Brain microvascular endothelial cell (primary cell): ENCODE data around the gene BID.

ENCODE experiments used
- DNase-seq: peaks from one replicate; pipeline ENCODE4 v3.0.0-alpha.2; 2020
- H3K27ac ChIP-seq: fragments of 250-450 bp; sonication (Bioruptor Pico); 2 replicates; pipeline ENCODE4 v1.5.1; 2020; ENCODE audit warnings: mild to moderate bottlenecking, moderate library complexity
- H3K27me3 ChIP-seq: fragments of 250-450 bp; sonication (Bioruptor Pico); replicated peaks from 2 replicates; pipeline ENCODE4 v1.5.1; 2020; ENCODE audit warnings: mild to moderate bottlenecking
- H3K36me3 ChIP-seq: fragments of 250-450 bp; sonication (Bioruptor Pico); replicated peaks from 2 replicates; pipeline ENCODE4 v1.5.1; 2020; ENCODE audit warnings: mild to moderate bottlenecking
- H3K4me3 ChIP-seq: 2 replicates; pipeline ENCODE4 v1.5.1; 2011; ENCODE audit warnings: low read depth, mild to moderate bottlenecking, control low read depth, low read length, moderate library complexity
- in situ Hi-C: cut with HindIII; loops from 2 replicates; pipeline ENCODE4 v1.10.0; 2017; ENCODE audit warnings: low sequenced_read_pairs, low pct_ligation_motif_present
- TF ChIP-seq, protein P1 (sequence below): IDR thresholded peaks from 2 replicates; pipeline ENCODE4 v1.5.1; 2011; ENCODE audit warnings: low read depth, mild to moderate bottlenecking, moderate library complexity, low read length, control low read depth, inconsistent platforms; ENCODE audit errors: missing control alignments

Gene BID

DNA sequence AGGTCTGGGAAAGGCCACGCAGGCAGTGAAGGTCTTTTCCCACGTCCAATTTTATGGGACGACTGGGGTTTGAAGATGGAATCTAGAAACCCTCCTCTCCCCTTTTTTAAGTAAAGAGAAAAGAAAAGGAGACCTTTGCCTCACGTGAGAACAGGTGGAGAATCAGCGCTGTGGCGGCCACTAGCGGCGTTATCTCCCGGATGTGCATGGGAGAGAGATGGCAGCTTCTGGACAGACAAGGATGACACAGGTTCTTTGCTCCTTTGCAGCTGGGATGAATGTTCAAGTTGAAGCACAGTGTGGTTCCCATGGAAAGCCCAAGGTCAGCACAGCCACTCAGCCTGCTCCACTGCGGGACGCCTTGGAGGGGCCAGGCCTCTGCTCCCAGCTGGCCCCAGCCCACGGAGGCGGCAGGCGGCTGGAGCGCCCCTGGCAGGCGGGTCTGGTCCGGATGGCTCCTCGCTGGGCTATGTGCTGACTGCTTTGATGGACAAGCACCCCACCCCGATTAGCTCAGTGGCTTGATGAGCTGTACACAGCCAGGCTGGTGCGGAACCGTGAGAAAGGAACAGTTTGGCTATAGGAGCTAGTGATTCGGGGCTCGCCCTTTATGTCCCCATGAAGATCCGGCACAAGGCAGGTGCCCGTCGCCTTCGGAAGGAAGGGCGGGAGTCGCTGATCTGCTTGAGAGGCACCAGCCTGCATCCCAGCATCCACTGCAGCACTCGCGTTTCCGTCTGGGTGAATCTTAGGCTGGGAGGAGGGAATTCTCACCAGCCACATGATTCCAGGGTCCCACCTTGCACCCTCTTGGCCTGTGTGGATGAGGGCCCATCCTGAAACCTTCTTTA, 14.5 kb upstream of the BID start:
- Histone ChIP-seq H3K4me3 (no peak overlapping the region), H3K27me3 (no peaks in the 10 kb centered on the region), H3K27ac (no peak overlapping the region), H3K36me3 (no peaks in the 10 kb centered on the region)
- no peak for DNase-seq
- in situ Hi-C loops: no loop called here
- TF ChIP-seq, protein P1, sequence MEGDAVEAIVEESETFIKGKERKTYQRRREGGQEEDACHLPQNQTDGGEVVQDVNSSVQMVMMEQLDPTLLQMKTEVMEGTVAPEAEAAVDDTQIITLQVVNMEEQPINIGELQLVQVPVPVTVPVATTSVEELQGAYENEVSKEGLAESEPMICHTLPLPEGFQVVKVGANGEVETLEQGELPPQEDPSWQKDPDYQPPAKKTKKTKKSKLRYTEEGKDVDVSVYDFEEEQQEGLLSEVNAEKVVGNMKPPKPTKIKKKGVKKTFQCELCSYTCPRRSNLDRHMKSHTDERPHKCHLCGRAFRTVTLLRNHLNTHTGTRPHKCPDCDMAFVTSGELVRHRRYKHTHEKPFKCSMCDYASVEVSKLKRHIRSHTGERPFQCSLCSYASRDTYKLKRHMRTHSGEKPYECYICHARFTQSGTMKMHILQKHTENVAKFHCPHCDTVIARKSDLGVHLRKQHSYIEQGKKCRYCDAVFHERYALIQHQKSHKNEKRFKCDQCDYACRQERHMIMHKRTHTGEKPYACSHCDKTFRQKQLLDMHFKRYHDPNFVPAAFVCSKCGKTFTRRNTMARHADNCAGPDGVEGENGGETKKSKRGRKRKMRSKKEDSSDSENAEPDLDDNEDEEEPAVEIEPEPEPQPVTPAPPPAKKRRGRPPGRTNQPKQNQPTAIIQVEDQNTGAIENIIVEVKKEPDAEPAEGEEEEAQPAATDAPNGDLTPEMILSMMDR: peak; percentile 19

DNA sequence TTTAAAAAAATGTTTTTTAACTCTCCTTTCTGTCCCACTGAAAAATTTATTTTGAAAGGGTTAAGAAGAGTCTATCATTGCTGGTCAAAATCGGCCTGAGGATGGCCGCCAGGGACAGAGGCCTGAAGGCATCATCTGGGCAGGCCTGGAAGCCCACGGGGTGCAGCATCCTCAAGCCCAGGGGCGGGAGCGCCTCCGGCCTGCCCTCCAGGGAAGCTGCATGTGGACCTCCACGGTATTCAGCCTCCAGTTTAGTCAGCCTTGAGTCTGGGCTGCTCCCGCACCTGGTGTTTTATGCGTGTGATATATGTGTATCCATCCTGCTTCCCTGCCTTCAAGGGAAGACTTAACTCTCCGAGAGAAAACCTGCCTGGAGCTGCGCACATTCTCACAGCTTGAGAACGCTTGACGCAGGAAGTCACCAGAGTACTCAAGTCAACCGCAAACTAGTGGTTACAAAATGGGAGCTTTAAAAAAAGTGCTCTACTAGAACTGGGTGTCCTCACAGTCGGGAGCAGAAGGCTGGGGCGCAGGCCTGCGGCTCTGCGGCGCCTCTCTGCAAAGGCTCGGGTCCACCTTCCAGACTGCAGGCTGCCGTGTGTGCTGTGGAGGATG, 13.6 kb upstream of the BID start:
- in situ Hi-C loops: no loop called here

DNA sequence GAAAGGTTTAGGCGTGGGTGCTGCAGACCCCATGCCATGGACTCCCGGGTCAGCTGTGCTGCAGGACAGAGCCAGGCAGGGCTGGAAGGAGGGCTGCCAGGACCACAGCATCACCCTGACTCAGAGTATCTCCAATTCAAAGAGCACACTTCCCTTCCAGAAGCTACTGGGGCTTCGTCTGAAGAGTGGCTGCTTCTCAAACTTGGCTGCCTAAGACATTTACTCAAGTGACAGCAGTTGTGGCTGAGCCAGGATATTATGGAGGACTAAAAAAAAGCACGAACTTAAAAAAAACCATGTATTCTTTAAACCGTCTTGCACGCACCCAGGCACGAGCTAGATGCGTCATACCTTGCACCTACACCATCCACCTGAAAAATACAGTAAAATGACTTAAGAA, 13.0 kb upstream of the BID start:
- Histone ChIP-seq H3K36me3 (no peaks in the 10 kb centered on the region), H3K27me3 (no peaks in the 10 kb centered on the region), H3K27ac (no peak overlapping the region), H3K4me3 (no peak overlapping the region)
- no peak for DNase-seq
- TF ChIP-seq, protein P1: no peak
- in situ Hi-C loops: no loop called here

More for the DNA sequence above, 13.6 kb upstream of the BID start:
- no peak for DNase-seq
- H3K36me3 ChIP-seq: no peaks in the 10 kb centered on the region
- no peaks in the 10 kb centered on the region for H3K27me3 ChIP-seq
- TF ChIP-seq, protein P1: no peak
- H3K4me3 ChIP-seq: no peak overlapping the region
- H3K27ac ChIP-seq: no peak overlapping the region

DNA sequence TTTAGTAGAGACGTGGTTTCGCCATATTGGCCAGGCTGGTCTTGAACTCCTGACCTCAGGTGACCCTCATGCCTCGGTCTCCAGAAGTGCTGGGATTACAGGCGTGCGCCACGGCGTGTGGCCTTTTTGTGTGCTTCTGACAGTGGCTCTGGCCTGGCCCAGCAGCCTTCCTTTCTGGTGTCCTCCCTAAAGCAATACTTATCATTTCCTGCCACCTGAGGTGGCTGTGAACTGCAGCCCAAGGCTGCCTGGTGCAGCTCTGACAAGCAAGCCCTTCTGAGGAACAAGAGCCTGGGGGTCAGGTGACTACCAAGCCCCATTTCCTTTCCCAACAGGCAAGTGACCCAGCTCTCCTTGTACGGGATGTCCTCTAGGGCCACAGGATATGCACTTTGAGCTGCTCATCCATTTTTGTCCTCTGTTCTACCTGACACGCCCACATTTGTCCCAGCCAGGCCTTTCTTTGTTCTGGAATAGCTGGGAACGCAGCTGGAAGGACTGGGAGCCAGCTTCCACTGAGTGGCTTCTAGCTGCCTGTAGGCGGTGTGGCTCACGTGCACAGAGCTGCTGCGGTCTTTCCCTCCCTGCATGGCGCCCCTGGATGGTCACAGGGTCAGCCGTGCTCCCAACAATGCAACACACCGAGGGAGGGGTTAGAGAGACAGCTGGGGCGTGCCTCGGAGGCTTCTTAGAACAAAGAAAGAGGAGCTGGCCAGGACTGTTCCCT, 12.3 kb upstream of the BID start:
- no peak overlapping the region for H3K4me3 ChIP-seq

More for the DNA sequence above, 12.3 kb upstream of the BID start:
- TF ChIP-seq, protein P1: no peak
- H3K27me3 ChIP-seq: no peaks in the 10 kb centered on the region
- DNase-seq: no peak
- H3K27ac ChIP-seq: no peak overlapping the region
- in situ Hi-C loops: no loop called here
- H3K36me3 ChIP-seq: no peaks in the 10 kb centered on the region
